IPS-NIHi11 (cell line): ENCODE measurements around the gene RPL5.

Source experiments
- DNase-seq: peaks from one replicate; pipeline ENCODE4 v3.0.0; 2012; ENCODE audit warnings: mixed read lengths, low spot score

The RPL5 gene

GRCh38 chr1:92855236-92855635 lies 23.4 kb downstream of the RPL5 start:
- no peak for DNase-seq

- no peak for DNase-seq
Observed at GRCh38 chr1:92857817-92858216, 26.0 kb downstream of the RPL5 start.

GRCh38 chr1:92858564-92859399 lies 26.9 kb downstream of the RPL5 start:
- peak; percentile 75 for DNase-seq

GRCh38 chr1:92859400-92860039 lies 27.7 kb downstream of the RPL5 start:
- DNase-seq = no peak

- no peak for DNase-seq
Observed at GRCh38 chr1:92862605-92863004, 30.8 kb downstream of the RPL5 start.

GRCh38 chr1:92864131-92864530 lies 32.3 kb downstream of the RPL5 start:
- no peak for DNase-seq

- no peak for DNase-seq
Observed at GRCh38 chr1:92870591-92870990, 38.8 kb downstream of the RPL5 start.

- DNase-seq = no peak
Observed at GRCh38 chr1:92872719-92873118, 40.9 kb downstream of the RPL5 start.

- DNase-seq = no peak
Observed at GRCh38 chr1:92874987-92875386, 43.1 kb downstream of the RPL5 start.

- no peak for DNase-seq
Observed at GRCh38 chr1:92876351-92876750, 44.5 kb downstream of the RPL5 start.

- no peak for DNase-seq
Observed at GRCh38 chr1:92877081-92877711, 45.4 kb downstream of the RPL5 start.

- DNase-seq = no peak
Observed at GRCh38 chr1:92877792-92878191, 46.0 kb downstream of the RPL5 start.

- DNase-seq = no peak
Observed at GRCh38 chr1:92879316-92879968, 47.6 kb downstream of the RPL5 start.

GRCh38 chr1:92881391-92881790 lies 49.6 kb downstream of the RPL5 start:
- DNase-seq = no peak

- no peak for DNase-seq
Observed at GRCh38 chr1:92882819-92883218, 51.0 kb downstream of the RPL5 start.

- no peak for DNase-seq
Observed at GRCh38 chr1:92883297-92883696, 51.5 kb downstream of the RPL5 start.

- DNase-seq = no peak
Observed at GRCh38 chr1:92884195-92884594, 52.4 kb downstream of the RPL5 start.

- no peak for DNase-seq
Observed at GRCh38 chr1:92886886-92887419, 55.1 kb downstream of the RPL5 start.

GRCh38 chr1:92887465-92887864 lies 55.6 kb downstream of the RPL5 start:
- no peak for DNase-seq
